ENCODE measurements around the gene EMILIN3. TPM values are rescaled to one million over a fixed set of nuclear protein-coding genes. Genes with fewer than 3 reads are reported as not detected.

Gene EMILIN3
- polyA plus RNA-seq, 2 of the 4 experiments (the other 2 are of a cell fraction), result 0.06 to 0.58 TPM

- TF ChIP-seq HMGXB4 (CRISPR knock-in tag; IDR thresholded peaks at IDR 0.05; ENCODE audit: borderline replicate concordance) (no peak), RARB (CRISPR knock-in tag; IDR thresholded peaks at IDR 0.05) (no peak), CBX8 (IDR thresholded peaks at IDR 0.05) (no peak), ZFP36 (IDR thresholded peaks at IDR 0.05; ENCODE audit: borderline replicate concordance, partially characterized antibody) (no peak)
Observed at GRCh38 chr20:41408986-41409385, 42.4 kb upstream of the EMILIN3 start (continued).

- FAIRE-seq (no peak), ATAC-seq (no peak), DNase-seq (ENCODE audit: low read depth in 1 of 2, low spot score in 1 of 2) (no peak)
- ChIA-PET POLR2A (no interaction called here), CTCF (interaction anchor here (1.2 kb wide), 1 partner anchor 10 kb away, joined by 4 read pairs; no protein-coding TSS in a partner anchor)
- Histone ChIP-seq H3K4me1 (no peaks in the 10 kb centered on the region), H3K4me2 (no peak overlapping the region), H3K9me3 (no peaks in the 10 kb centered on the region), H3K27ac (no peak overlapping the region), H3K4me3 (no peak overlapping the region)
- WGBS (ENCODE audit: missing lambda C conversion rate), result 74% methylated on average over 5 of the region's 5 CpGs
- TF ChIP-seq EHMT2 (IDR thresholded peaks at IDR 0.05; ENCODE audit: low read depth), result no peak
- TF ChIP-seq TP53 (CRISPR knock-in tag; IDR thresholded peaks at IDR 0.05), result no peak
- TF ChIP-seq ESRRA (IDR thresholded peaks at IDR 0.05; ENCODE audit: borderline replicate concordance, low read length), result no peak
- no peak for TF ChIP-seq ZNF302 (CRISPR knock-in tag; IDR thresholded peaks at IDR 0.05)
- TF ChIP-seq GATA3 (IDR thresholded peaks at IDR 0.05; ENCODE audit: borderline replicate concordance), result no peak
- TF ChIP-seq JUN (IDR thresholded peaks at IDR 0.05), result no peak
- TF ChIP-seq USF2 (IDR thresholded peaks at IDR 0.05), result no peak
- TF ChIP-seq CBX2 (IDR thresholded peaks at IDR 0.05; ENCODE audit: borderline replicate concordance, low read depth), result no peak
Observed at GRCh38 chr20:41408156-41408794, 41.7 kb upstream of the EMILIN3 start.

- H3K4me3 ChIP-seq, result no peak overlapping the region
- no peaks in the 10 kb centered on the region for H3K4me1 ChIP-seq
- ChIA-PET CTCF (no interaction called here), POLR2A (no interaction called here)
- FAIRE-seq (no peak), DNase-seq (ENCODE audit: low read depth in 1 of 2, low spot score in 1 of 2) (no peak), ATAC-seq (no peak)
- WGBS (ENCODE audit: missing lambda C conversion rate), result 83% methylated on average over 10 of the region's 10 CpGs
- no peak for TF ChIP-seq HMGXB4 (CRISPR knock-in tag; IDR thresholded peaks at IDR 0.05; ENCODE audit: borderline replicate concordance)
- TF ChIP-seq EHF (CRISPR knock-in tag; IDR thresholded peaks at IDR 0.05), result no peak
- no peak for TF ChIP-seq ELK1 (IDR thresholded peaks at IDR 0.05; ENCODE audit: low read depth, low read length)
- no peak for TF ChIP-seq SREBF2 (IDR thresholded peaks at IDR 0.05)
- no peak for TF ChIP-seq ESRRA (IDR thresholded peaks at IDR 0.05; ENCODE audit: borderline replicate concordance, low read length)
- TF ChIP-seq CHD2 (IDR thresholded peaks at IDR 0.05; ENCODE audit: low read length, partially characterized antibody), result no peak
- no peak for TF ChIP-seq GATA3 (IDR thresholded peaks at IDR 0.05; ENCODE audit: borderline replicate concordance)
- no peak for TF ChIP-seq REST (IDR thresholded peaks at IDR 0.05)
- no peak for TF ChIP-seq JUN (IDR thresholded peaks at IDR 0.05)
- TF ChIP-seq EP300 (IDR thresholded peaks at IDR 0.05), result no peak
- no peaks in the 10 kb centered on the region for H3K9me3 ChIP-seq
- H3K4me2 ChIP-seq, result no peak overlapping the region
- no peak overlapping the region for H3K27ac ChIP-seq
Observed at GRCh38 chr20:41407607-41408006, 41.0 kb upstream of the EMILIN3 start.
